HCT116 (cell line): ENCODE data around the gene DHDDS. TPM values are rescaled to one million over a fixed set of nuclear protein-coding genes. Genes with fewer than 3 reads are reported as not detected.

Source experiments
- total RNA-seq: library from RNA; stranded (reverse); gene quantifications from one replicate; pipeline ENCODE4 v1.2.1, GENCODE V29; 2021; ENCODE audit not compliant: unreplicated experiment

Gene DHDDS
- total RNA-seq, 1 experiment from 2014 or later, result 46.0 TPM

Other genes with a start within 250 kb of the DHDDS start
- gene CATSPER4, start 241.7 kb upstream of the DHDDS start, total RNA-seq, result not detected
- gene CEP85, start 198.1 kb upstream of the DHDDS start, total RNA-seq, result 37.2 TPM
- gene SH3BGRL3, start 152.2 kb upstream of the DHDDS start, total RNA-seq, result 112 TPM
- gene UBXN11, start 125.7 kb upstream of the DHDDS start, total RNA-seq, result 19.3 TPM
- 2.0 TPM for gene CD52, start 114.4 kb upstream of the DHDDS start, total RNA-seq
- 10.5 TPM for gene CRYBG2, start 78.2 kb upstream of the DHDDS start, total RNA-seq
- gene ZNF683, start 59.6 kb upstream of the DHDDS start, total RNA-seq, result not detected
- 1.4 TPM for gene LIN28A, start 21.5 kb upstream of the DHDDS start, total RNA-seq
- gene HMGN2, start 40.1 kb downstream of the DHDDS start, total RNA-seq, result 483 TPM
- 47.0 TPM for gene RPS6KA1, start 97.4 kb downstream of the DHDDS start, total RNA-seq